SK-N-SH (cell line): ENCODE measurements around the gene HDAC8. TPM values are rescaled to one million over a fixed set of nuclear protein-coding genes. Genes with fewer than 3 reads are reported as not detected.
A peak's percentile ranks its signal among the peaks of the same experiment; 100 is the strongest.

Source experiments
- CTCF ChIA-PET: fragments of 300-600, 350-600 bp; formaldehyde crosslinking; extraction: SDS; loops from one replicate; lab custom pipeline; 2021; lab: Yijun Ruan, JAX
- POLR2A ChIA-PET: fragments of 350-600 bp; sonication (Branson Sonifier 250); formaldehyde crosslinking; extraction: SDS; loops from one replicate; lab custom pipeline; 2020; ENCODE audit warnings: antibody characterized with exemption, inconsistent platforms; lab: Yijun Ruan, JAX
- DNase-seq: peaks from one replicate; pipeline ENCODE4 v3.0.0; 2012
- H2AFZ ChIP-seq: fragments of 200-600 bp; sonication (generic); 2 replicates; pipeline ENCODE4 v1.8.1; 2016; ENCODE audit warnings: antibody characterized with exemption, mild to moderate bottlenecking, low read depth
- H3F3A ChIP-seq: fragments of 200-600 bp; sonication (generic); replicated peaks from 2 replicates; pipeline ENCODE3; 2016; ENCODE audit warnings: antibody characterized with exemption, mild to moderate bottlenecking; ENCODE audit not compliant: insufficient read depth
- H3K27ac ChIP-seq, 2 experiments: fragments of 200-500 bp in 1 of 2; fragments of 200-600 bp in 1 of 2; sonication (Bioruptor generic) in 1 of 2; sonication (generic), shearing (Covaris generic) in 1 of 2; 2 replicates each; pipeline versions ENCODE4 v1.5.1 to v1.6.1; 2014 to 2016; ENCODE audit warnings: low read depth in 2 of 2, inconsistent platforms in 1 of 2, low read length in 1 of 2, mild to moderate bottlenecking in 1 of 2, mixed read lengths in 1 of 2
- H3K27me3 ChIP-seq: fragments of 200-600 bp; sonication (generic), shearing (Covaris generic); 2 replicates; pipeline ENCODE4 v1.6.1; 2016; ENCODE audit warnings: mixed run types; ENCODE audit not compliant: insufficient read depth
- H3K36me3 ChIP-seq, 2 experiments: fragments of 200-500 bp in 1 of 2; fragments of 200-600 bp in 1 of 2; sonication (Bioruptor generic) in 1 of 2; sonication (generic) in 1 of 2; replicated peaks in 1 of 2; 2 replicates each; pipeline versions ENCODE3 to v1.5.1; 2014 to 2016; ENCODE audit warnings: low read length in 1 of 2, mild to moderate bottlenecking in 1 of 2; ENCODE audit not compliant: insufficient read depth in 2 of 2, control insufficient read depth in 1 of 2
- H3K4me1 ChIP-seq, 2 experiments: fragments of 200-500 bp in 1 of 2; fragments of 200-600 bp in 1 of 2; sonication (Bioruptor generic) in 1 of 2; sonication (generic), shearing (Covaris generic) in 1 of 2; 2 replicates each; pipeline versions ENCODE4 v1.5.1 to v1.6.1; 2014 to 2016; ENCODE audit warnings: low read depth in 1 of 2, low read length in 1 of 2, mixed run types in 1 of 2; ENCODE audit not compliant: insufficient read depth in 2 of 2, control insufficient read depth in 1 of 2
- H3K4me2 ChIP-seq: fragments of 200-600 bp; sonication (generic), shearing (Covaris generic); 2 replicates; pipeline ENCODE4 v1.6.1; 2017; ENCODE audit warnings: mixed run types
- H3K4me3 ChIP-seq, 2 experiments: fragments of 200-500 bp in 1 of 2; fragments of 200-600 bp in 1 of 2; sonication (Bioruptor generic) in 1 of 2; sonication (generic), shearing (Covaris generic) in 1 of 2; 2 replicates each; pipeline versions ENCODE4 v1.5.1 to v1.8.1; 2014 to 2016; ENCODE audit warnings: low read depth in 2 of 2, inconsistent platforms in 1 of 2, low read length in 1 of 2, mild to moderate bottlenecking in 1 of 2, mixed read lengths in 1 of 2, moderate library complexity in 1 of 2
- H3K79me2 ChIP-seq: fragments of 200-600 bp; sonication (generic); 2 replicates; pipeline ENCODE4 v1.8.1; 2017; ENCODE audit warnings: mild to moderate bottlenecking; ENCODE audit not compliant: insufficient read depth
- H3K9ac ChIP-seq: fragments of 200-600 bp; sonication (generic); 2 replicates; pipeline ENCODE4 v1.6.1; 2017; ENCODE audit warnings: mixed run types
- H3K9me2 ChIP-seq: fragments of 200-600 bp; sonication (generic); 2 replicates; pipeline ENCODE4 v1.6.1; 2017; ENCODE audit warnings: mixed run types
- H3K9me3 ChIP-seq: fragments of 200-600 bp; sonication (generic); 2 replicates; pipeline ENCODE4 v1.6.1; 2017; ENCODE audit warnings: mixed run types, mild to moderate bottlenecking, moderate library complexity
- H4K20me1 ChIP-seq: fragments of 200-600 bp; sonication (generic); 2 replicates; pipeline ENCODE4 v1.6.1; 2017; ENCODE audit warnings: mild to moderate bottlenecking, mixed run types; ENCODE audit not compliant: insufficient read depth
- CHD2 ChIP-seq: fragments of 150-350 bp; IDR thresholded peaks from 2 replicates; pipeline ENCODE4 v1.6.1; 2018; ENCODE audit warnings: low read length; ENCODE audit not compliant: partially characterized antibody
- CTCF ChIP-seq: fragments of 200-600 bp; sonication (generic); IDR thresholded peaks from 2 replicates; pipeline ENCODE4 v1.6.1; 2017; ENCODE audit warnings: antibody characterized with exemption, mild to moderate bottlenecking, moderate library complexity
- GABPA ChIP-seq: IDR thresholded peaks from 2 replicates; pipeline ENCODE4 v1.4.0; 2012; ENCODE audit warnings: low read depth, mild to moderate bottlenecking
- JUND ChIP-seq: IDR thresholded peaks from 2 replicates; pipeline ENCODE4 v1.4.0; 2012
- MXI1 ChIP-seq: IDR thresholded peaks from 2 replicates; pipeline ENCODE4 v1.6.1; 2012; ENCODE audit warnings: mild to moderate bottlenecking, low read depth, low read length, improper control_type of control experiment
- PBX3 ChIP-seq: IDR thresholded peaks from 2 replicates; pipeline ENCODE4; 2012
- POLR2AphosphoS5 ChIP-seq: IDR thresholded peaks from 2 replicates; pipeline ENCODE4 v1.6.1; 2012; ENCODE audit warnings: low read depth, low read length
- RAD21 ChIP-seq: IDR thresholded peaks from 2 replicates; pipeline ENCODE4 v1.6.1; 2012; ENCODE audit warnings: mild to moderate bottlenecking, low read length
- RXRA ChIP-seq: IDR thresholded peaks from 2 replicates; pipeline ENCODE4 v1.4.0; 2012; ENCODE audit warnings: low read depth, mild to moderate bottlenecking, borderline replicate concordance
- SMC3 ChIP-seq: IDR thresholded peaks from 2 replicates; pipeline ENCODE4 v1.6.1; 2012; ENCODE audit warnings: low read depth, low read length, improper control_type of control experiment
- TCF12 ChIP-seq: IDR thresholded peaks from 2 replicates; pipeline ENCODE4 v1.4.0; 2012
- TEAD4 ChIP-seq: IDR thresholded peaks from 2 replicates; pipeline ENCODE4 v1.4.0; 2012; ENCODE audit warnings: mild to moderate bottlenecking, borderline replicate concordance; ENCODE audit not compliant: insufficient read depth
- YY1 ChIP-seq: IDR thresholded peaks from 2 replicates; pipeline ENCODE4 v1.4.0; 2012; ENCODE audit warnings: low read depth, mild to moderate bottlenecking
- WGBS: methylation state at CpG from one replicate; pipeline ENCODE4 v1.1.6; 2017; ENCODE audit warnings: low lambda C conversion rate; 5-methylcytosine and 5-hydroxymethylcytosine counted together
- polyA plus RNA-seq, 3 experiments: library from polyadenylated mRNA; depleted of rRNA; stranded (reverse); fragments of >200 nt; gene quantifications; 2 replicates each; pipeline ENCODE4 v1.2.3, GENCODE V29; 2012
- TF ChIP-seq, protein P1 (sequence below): IDR thresholded peaks from 2 replicates; pipeline ENCODE4 v1.6.1; 2012; ENCODE audit warnings: mild to moderate bottlenecking, low read depth, low read length, moderate library complexity
- TF ChIP-seq, protein P2 (sequence below): IDR thresholded peaks from 2 replicates; pipeline ENCODE4 v1.4.0; 2012; ENCODE audit warnings: low read depth, borderline replicate concordance
- TF ChIP-seq, protein P3 (sequence below): IDR thresholded peaks from 2 replicates; pipeline ENCODE4 v1.4.0; 2012; ENCODE audit warnings: low read depth, borderline replicate concordance
- TF ChIP-seq, protein P4 (sequence below): fragments of 150-350 bp; IDR thresholded peaks from 2 replicates; pipeline ENCODE4 v1.6.1; 2017; ENCODE audit warnings: antibody characterized with exemption, low read length, low read depth, borderline replicate concordance

Gene HDAC8
- polyA plus RNA-seq, 1 of the 3 experiments (the other 2 are of a cell fraction): 30.6 TPM

DNA sequence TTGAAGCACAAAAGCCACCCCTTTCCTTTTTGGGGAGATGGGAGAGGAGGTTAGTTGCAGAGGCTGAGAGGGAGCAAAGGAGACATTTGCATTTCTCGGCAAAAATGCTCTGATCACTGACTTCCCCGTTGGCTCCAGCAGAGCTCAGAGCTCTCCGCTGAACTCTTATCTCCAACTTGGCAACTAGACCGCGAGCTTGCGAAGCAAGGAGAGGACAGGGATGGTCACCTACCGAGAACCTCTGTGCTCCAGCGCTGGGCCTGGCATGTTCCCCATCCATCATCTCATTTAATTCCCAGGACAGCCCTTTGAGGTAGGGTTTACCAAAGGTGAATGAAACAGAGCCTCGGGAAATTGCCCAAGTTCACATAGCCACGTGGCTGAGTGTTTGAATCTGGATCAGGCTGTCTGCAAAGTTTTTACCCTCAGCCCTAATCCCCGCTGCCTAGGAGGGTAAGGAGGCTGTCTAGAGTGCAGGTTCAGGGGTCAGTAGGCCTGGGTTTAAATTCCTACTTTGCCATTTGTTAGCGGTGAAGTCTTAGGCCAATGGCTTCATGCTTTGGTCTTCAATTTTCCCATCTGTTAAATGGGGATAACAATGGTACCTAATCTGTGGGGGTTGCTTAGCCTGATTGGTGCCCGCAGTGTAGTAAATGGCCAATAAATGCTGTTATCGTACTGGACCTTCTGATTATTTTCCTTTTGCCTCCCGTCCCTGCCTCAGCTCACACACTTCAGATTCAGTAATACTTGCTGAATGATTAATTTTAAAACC is 263.2 kb downstream of the HDAC8 start:
- peak overlapping the region in 1 of 2 experiments; percentile 39; a peak in 1 of 4 replicates for H3K27ac ChIP-seq
- no peaks in the 10 kb centered on the region for H3K36me3 ChIP-seq
- WGBS: 43% methylated on average over 15 of the region's 15 CpGs
- TF ChIP-seq, protein P1, sequence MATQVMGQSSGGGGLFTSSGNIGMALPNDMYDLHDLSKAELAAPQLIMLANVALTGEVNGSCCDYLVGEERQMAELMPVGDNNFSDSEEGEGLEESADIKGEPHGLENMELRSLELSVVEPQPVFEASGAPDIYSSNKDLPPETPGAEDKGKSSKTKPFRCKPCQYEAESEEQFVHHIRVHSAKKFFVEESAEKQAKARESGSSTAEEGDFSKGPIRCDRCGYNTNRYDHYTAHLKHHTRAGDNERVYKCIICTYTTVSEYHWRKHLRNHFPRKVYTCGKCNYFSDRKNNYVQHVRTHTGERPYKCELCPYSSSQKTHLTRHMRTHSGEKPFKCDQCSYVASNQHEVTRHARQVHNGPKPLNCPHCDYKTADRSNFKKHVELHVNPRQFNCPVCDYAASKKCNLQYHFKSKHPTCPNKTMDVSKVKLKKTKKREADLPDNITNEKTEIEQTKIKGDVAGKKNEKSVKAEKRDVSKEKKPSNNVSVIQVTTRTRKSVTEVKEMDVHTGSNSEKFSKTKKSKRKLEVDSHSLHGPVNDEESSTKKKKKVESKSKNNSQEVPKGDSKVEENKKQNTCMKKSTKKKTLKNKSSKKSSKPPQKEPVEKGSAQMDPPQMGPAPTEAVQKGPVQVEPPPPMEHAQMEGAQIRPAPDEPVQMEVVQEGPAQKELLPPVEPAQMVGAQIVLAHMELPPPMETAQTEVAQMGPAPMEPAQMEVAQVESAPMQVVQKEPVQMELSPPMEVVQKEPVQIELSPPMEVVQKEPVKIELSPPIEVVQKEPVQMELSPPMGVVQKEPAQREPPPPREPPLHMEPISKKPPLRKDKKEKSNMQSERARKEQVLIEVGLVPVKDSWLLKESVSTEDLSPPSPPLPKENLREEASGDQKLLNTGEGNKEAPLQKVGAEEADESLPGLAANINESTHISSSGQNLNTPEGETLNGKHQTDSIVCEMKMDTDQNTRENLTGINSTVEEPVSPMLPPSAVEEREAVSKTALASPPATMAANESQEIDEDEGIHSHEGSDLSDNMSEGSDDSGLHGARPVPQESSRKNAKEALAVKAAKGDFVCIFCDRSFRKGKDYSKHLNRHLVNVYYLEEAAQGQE: no peak
- TF ChIP-seq YY1: no peak
- TF ChIP-seq POLR2AphosphoS5: no peak
- TF ChIP-seq TEAD4: no peak
- TF ChIP-seq, protein P2, sequence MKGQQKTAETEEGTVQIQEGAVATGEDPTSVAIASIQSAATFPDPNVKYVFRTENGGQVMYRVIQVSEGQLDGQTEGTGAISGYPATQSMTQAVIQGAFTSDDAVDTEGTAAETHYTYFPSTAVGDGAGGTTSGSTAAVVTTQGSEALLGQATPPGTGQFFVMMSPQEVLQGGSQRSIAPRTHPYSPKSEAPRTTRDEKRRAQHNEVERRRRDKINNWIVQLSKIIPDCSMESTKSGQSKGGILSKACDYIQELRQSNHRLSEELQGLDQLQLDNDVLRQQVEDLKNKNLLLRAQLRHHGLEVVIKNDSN: no peak
- TF ChIP-seq MXI1: no peak
- TF ChIP-seq, protein P3, sequence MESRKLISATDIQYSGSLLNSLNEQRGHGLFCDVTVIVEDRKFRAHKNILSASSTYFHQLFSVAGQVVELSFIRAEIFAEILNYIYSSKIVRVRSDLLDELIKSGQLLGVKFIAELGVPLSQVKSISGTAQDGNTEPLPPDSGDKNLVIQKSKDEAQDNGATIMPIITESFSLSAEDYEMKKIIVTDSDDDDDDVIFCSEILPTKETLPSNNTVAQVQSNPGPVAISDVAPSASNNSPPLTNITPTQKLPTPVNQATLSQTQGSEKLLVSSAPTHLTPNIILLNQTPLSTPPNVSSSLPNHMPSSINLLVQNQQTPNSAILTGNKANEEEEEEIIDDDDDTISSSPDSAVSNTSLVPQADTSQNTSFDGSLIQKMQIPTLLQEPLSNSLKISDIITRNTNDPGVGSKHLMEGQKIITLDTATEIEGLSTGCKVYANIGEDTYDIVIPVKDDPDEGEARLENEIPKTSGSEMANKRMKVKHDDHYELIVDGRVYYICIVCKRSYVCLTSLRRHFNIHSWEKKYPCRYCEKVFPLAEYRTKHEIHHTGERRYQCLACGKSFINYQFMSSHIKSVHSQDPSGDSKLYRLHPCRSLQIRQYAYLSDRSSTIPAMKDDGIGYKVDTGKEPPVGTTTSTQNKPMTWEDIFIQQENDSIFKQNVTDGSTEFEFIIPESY: no peak
- TF ChIP-seq JUND: no peak
- no peak for TF ChIP-seq RXRA
- no peak for TF ChIP-seq TCF12
- no peak for TF ChIP-seq GABPA
- TF ChIP-seq CTCF: no peak
- TF ChIP-seq RAD21: no peak
- TF ChIP-seq, protein P4, sequence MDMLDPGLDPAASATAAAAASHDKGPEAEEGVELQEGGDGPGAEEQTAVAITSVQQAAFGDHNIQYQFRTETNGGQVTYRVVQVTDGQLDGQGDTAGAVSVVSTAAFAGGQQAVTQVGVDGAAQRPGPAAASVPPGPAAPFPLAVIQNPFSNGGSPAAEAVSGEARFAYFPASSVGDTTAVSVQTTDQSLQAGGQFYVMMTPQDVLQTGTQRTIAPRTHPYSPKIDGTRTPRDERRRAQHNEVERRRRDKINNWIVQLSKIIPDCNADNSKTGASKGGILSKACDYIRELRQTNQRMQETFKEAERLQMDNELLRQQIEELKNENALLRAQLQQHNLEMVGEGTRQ: no peak
- no peak for TF ChIP-seq CHD2
- no peak for TF ChIP-seq PBX3
- TF ChIP-seq SMC3: no peak
- no peaks in the 10 kb centered on the region for H3K79me2 ChIP-seq
- no peak for DNase-seq
- H3K9me3 ChIP-seq: no peaks in the 10 kb centered on the region
- no peak overlapping the region for H3K9ac ChIP-seq
- H3K4me3 ChIP-seq: peak overlapping the region; percentile 31 to 43; a peak in 3 of 4 replicates
- peak overlapping the region; percentile 59 for H3K4me2 ChIP-seq
- ChIA-PET CTCF (interaction anchor here (1.0 to 1.4 kb wide), 2 partner anchors 12 to 230 kb away, joined by 3 to 4 read pairs; no protein-coding TSS in a partner anchor), POLR2A (interaction anchor here (4.5 kb wide), 1 partner anchor 33 kb away, joined by 20 read pairs; the partner anchor contains the start of gene RPS4X)
- H2AFZ ChIP-seq: no peak overlapping the region
- peaks cover 39% of the 10 kb centered on the region for H3K27me3 ChIP-seq
- H3K4me1 ChIP-seq: peaks cover 0 to 30% of the 10 kb centered on the region in 2 experiments; a peak in 1 of 4 replicates
- no peaks in the 10 kb centered on the region for H4K20me1 ChIP-seq
- H3K9me2 ChIP-seq: no peaks in the 10 kb centered on the region
- H3F3A ChIP-seq: no peaks in the 10 kb centered on the region
